SK-N-SH treated with all-trans-retinoic acid at 6 μM for 48 hours (cell line): ENCODE results near the gene FAM118A.

Experiments used
- CREB5 ChIP-seq: fragments of 250-450 bp; sonication (Bioruptor Pico); IDR thresholded peaks from 2 replicates; pipeline ENCODE4 v1.5.1; 2020; ENCODE audit warnings: low read depth, mild to moderate bottlenecking, moderate library complexity
- RARB ChIP-seq: fragments of 250-450 bp; sonication (Bioruptor Pico); IDR thresholded peaks from 2 replicates; pipeline ENCODE4 v1.8.0; 2021; ENCODE audit warnings: mild to moderate bottlenecking, moderate library complexity
- ZC3H10 ChIP-seq: fragments of 250-450 bp; sonication (Bioruptor Pico); IDR thresholded peaks from 2 replicates; pipeline ENCODE4 v1.5.1; 2021; ENCODE audit warnings: mild to moderate bottlenecking, moderate library complexity

GRCh38 chr22:45261407-45262088, 48.2 kb upstream of the FAM118A start:
- TF ChIP-seq RARB (CRISPR knock-in tag): no peak
- TF ChIP-seq CREB5 (CRISPR knock-in tag): no peak
- no peak for TF ChIP-seq ZC3H10
